GM18867 (cell line): ENCODE measurements around the gene NFATC2.

ENCODE experiments used
- ATAC-seq: cut with Tn5 transposase; IDR thresholded peaks from one replicate; pipeline ENCODE4 v1.9.1; 2021; ENCODE audit warnings: mild to moderate bottlenecking, moderate library complexity; ENCODE audit not compliant: unreplicated experiment

The NFATC2 gene

GRCh38 chr20:51497542-51498467 lies 44.7 kb downstream of the NFATC2 start:
- ATAC-seq, result no peak

GRCh38 chr20:51496964-51497363 lies 45.6 kb downstream of the NFATC2 start:
- no peak for ATAC-seq

GRCh38 chr20:51495921-51496545 lies 46.5 kb downstream of the NFATC2 start:
- ATAC-seq, result no peak

- no peak for ATAC-seq
Measured at GRCh38 chr20:51495291-51495690, 47.2 kb downstream of the NFATC2 start.

- ATAC-seq, result no peak
Measured at GRCh38 chr20:51494241-51495110, 48.0 kb downstream of the NFATC2 start.

GRCh38 chr20:51493346-51493791 lies 49.1 kb downstream of the NFATC2 start:
- ATAC-seq, result no peak

- ATAC-seq, result no peak
Measured at GRCh38 chr20:51492167-51493092, 50.1 kb downstream of the NFATC2 start.

- ATAC-seq, result no peak
Measured at GRCh38 chr20:51491393-51491792, 51.1 kb downstream of the NFATC2 start.

GRCh38 chr20:51490635-51491034 lies 51.9 kb downstream of the NFATC2 start:
- no peak for ATAC-seq

- no peak for ATAC-seq
Measured at GRCh38 chr20:51489611-51490010, 52.9 kb downstream of the NFATC2 start.

- no peak for ATAC-seq
Measured at GRCh38 chr20:51488331-51488730, 54.2 kb downstream of the NFATC2 start.

- ATAC-seq, result no peak
Measured at GRCh38 chr20:51487565-51488268, 54.8 kb downstream of the NFATC2 start.

GRCh38 chr20:51487076-51487475 lies 55.4 kb downstream of the NFATC2 start:
- no peak for ATAC-seq

GRCh38 chr20:51486197-51487005 lies 56.1 kb downstream of the NFATC2 start:
- no peak for ATAC-seq

GRCh38 chr20:51484831-51485230 lies 57.7 kb downstream of the NFATC2 start:
- no peak for ATAC-seq

- ATAC-seq, result no peak
Measured at GRCh38 chr20:51484141-51484815, 58.2 kb downstream of the NFATC2 start.

GRCh38 chr20:51482836-51483473 lies 59.6 kb downstream of the NFATC2 start:
- no peak for ATAC-seq
